Neural cell (in vitro differentiated cells): ENCODE measurements around the gene MBD5. TPM values are rescaled to one million over a fixed set of nuclear protein-coding genes. Genes with fewer than 3 reads are reported as not detected.

ENCODE experiments used
- H2AFZ ChIP-seq: fragments of 200-600, 300-800 bp; sonication (generic), shearing (Covaris generic); 2 replicates; pipeline ENCODE4 v1.6.0; 2014; ENCODE audit warnings: low read depth, mild to moderate bottlenecking, antibody characterized with exemption, low read length, moderate library complexity
- H3F3A ChIP-seq: fragments of 200-600 bp; shearing (Covaris generic); 2 replicates; pipeline ENCODE4 v1.6.1; 2016; ENCODE audit warnings: mild to moderate bottlenecking, moderate library complexity, mixed read lengths, antibody characterized with exemption, low read length; ENCODE audit not compliant: insufficient read depth, poor library complexity, severe bottlenecking
- H3K27ac ChIP-seq: fragments of 200-600, 300-800 bp; sonication (generic), shearing (Covaris generic); 2 replicates; pipeline ENCODE4 v1.5.1; 2014; ENCODE audit warnings: mild to moderate bottlenecking, low read length, moderate library complexity
- H3K27me3 ChIP-seq: fragments of 300-800, 200-600 bp; sonication (generic), shearing (Covaris generic); 2 replicates; pipeline ENCODE4 v1.6.0; 2014; ENCODE audit warnings: mild to moderate bottlenecking, low read depth, low read length, moderate library complexity; ENCODE audit not compliant: insufficient read depth
- H3K36me3 ChIP-seq: fragments of 300-800, 200-600 bp; sonication (generic), shearing (Covaris generic); 2 replicates; pipeline ENCODE4 v1.5.1; 2014; ENCODE audit warnings: mild to moderate bottlenecking, antibody characterized with exemption, low read length, moderate library complexity; ENCODE audit not compliant: insufficient read depth
- H3K4me2 ChIP-seq: fragments of 300-800, 200-600 bp; sonication (generic), shearing (Covaris generic); 2 replicates; pipeline ENCODE4 v1.6.0; 2014; ENCODE audit warnings: mild to moderate bottlenecking, low read length
- H3K4me3 ChIP-seq: fragments of 300-800, 200-600 bp; sonication (generic), shearing (Covaris generic); 2 replicates; pipeline ENCODE4 v1.5.1; 2014; ENCODE audit warnings: mild to moderate bottlenecking, low read length, moderate library complexity
- H3K79me2 ChIP-seq: fragments of 200-600 bp; shearing (Covaris generic); replicated peaks from 2 replicates; pipeline ENCODE4 v1.6.0; 2014; ENCODE audit warnings: mild to moderate bottlenecking, low read length, moderate library complexity; ENCODE audit not compliant: insufficient read depth
- H3K9ac ChIP-seq: fragments of 300-800, 200-600 bp; sonication (generic), shearing (Covaris generic); 2 replicates; pipeline ENCODE4 v1.6.1; 2016; ENCODE audit warnings: mild to moderate bottlenecking, low read length, mixed read lengths
- H3K9me2 ChIP-seq: fragments of 200-600 bp; shearing (Covaris generic); 2 replicates; pipeline ENCODE4 v1.6.1; 2016; ENCODE audit warnings: mild to moderate bottlenecking, low read length, mixed read lengths; ENCODE audit not compliant: insufficient read depth
- H3K9me3 ChIP-seq: fragments of 200-600, 300-800 bp; sonication (generic), shearing (Covaris generic); 2 replicates; pipeline ENCODE4 v1.6.1; 2016; ENCODE audit warnings: mild to moderate bottlenecking, mixed run types, low read length, moderate library complexity, mixed read lengths
- H4K20me1 ChIP-seq: fragments of 200-600 bp; shearing (Covaris generic); 2 replicates; pipeline ENCODE4 v1.6.1; 2016; ENCODE audit warnings: mild to moderate bottlenecking, mixed run types; ENCODE audit not compliant: insufficient read depth
- CTCF ChIP-seq: fragments of 450-650 bp; IDR thresholded peaks from 2 replicates; pipeline ENCODE4 v1.5.1; 2014; ENCODE audit warnings: antibody characterized with exemption, mild to moderate bottlenecking, moderate library complexity; ENCODE audit not compliant: poor library complexity, severe bottlenecking
- EP300 ChIP-seq: fragments of 450-650 bp; conservative IDR thresholded peaks from 2 replicates; pipeline ENCODE4 v1.6.1; 2014; ENCODE audit warnings: antibody characterized with exemption, mild to moderate bottlenecking, moderate library complexity; ENCODE audit not compliant: poor library complexity, severe bottlenecking
- EZH2 ChIP-seq: fragments of 200-600, 300-800 bp; shearing (Covaris generic), sonication (generic); IDR thresholded peaks from 2 replicates; pipeline ENCODE4 v1.6.1; 2014; ENCODE audit warnings: antibody characterized with exemption, low read length, borderline replicate concordance, mild to moderate bottlenecking; ENCODE audit not compliant: insufficient read depth, poor library complexity, severe bottlenecking
- MXI1 ChIP-seq: fragments of 450-650 bp; conservative IDR thresholded peaks from 2 replicates; pipeline ENCODE4 v1.6.1; 2014; ENCODE audit warnings: antibody characterized with exemption, mild to moderate bottlenecking; ENCODE audit not compliant: poor library complexity, severe bottlenecking
- POLR2AphosphoS5 ChIP-seq: IDR thresholded peaks from 2 replicates; pipeline ENCODE4 v1.6.1; 2012
- RAD21 ChIP-seq: fragments of 450-650 bp; conservative IDR thresholded peaks from 2 replicates; pipeline ENCODE4 v1.6.1; 2014; ENCODE audit warnings: antibody characterized with exemption, mild to moderate bottlenecking, moderate library complexity
- SMC3 ChIP-seq: fragments of 450-650 bp; conservative IDR thresholded peaks from 2 replicates; pipeline ENCODE4 v1.6.1; 2014; ENCODE audit warnings: antibody characterized with exemption, mild to moderate bottlenecking, moderate library complexity; ENCODE audit not compliant: poor library complexity
- TAF1 ChIP-seq: IDR thresholded peaks from 2 replicates; pipeline ENCODE4 v1.6.1; 2012; ENCODE audit warnings: low read depth
- polyA plus RNA-seq: library from polyadenylated mRNA; depleted of rRNA; stranded (reverse); fragments of >200 nt; gene quantifications from 2 replicates; pipeline ENCODE4 v1.2.3, GENCODE V29; 2014
- TF ChIP-seq, protein P1 (sequence below): IDR thresholded peaks from 2 replicates; pipeline ENCODE4 v1.6.1; 2012; ENCODE audit warnings: borderline replicate concordance

MBD5 gene
- polyA plus RNA-seq, 1 donor from 2014 or later: 9.7 TPM

- no peak for TF ChIP-seq EZH2
- no peak for TF ChIP-seq TAF1
- no peak for TF ChIP-seq SMC3
- no peak for TF ChIP-seq MXI1
- TF ChIP-seq, protein P1, sequence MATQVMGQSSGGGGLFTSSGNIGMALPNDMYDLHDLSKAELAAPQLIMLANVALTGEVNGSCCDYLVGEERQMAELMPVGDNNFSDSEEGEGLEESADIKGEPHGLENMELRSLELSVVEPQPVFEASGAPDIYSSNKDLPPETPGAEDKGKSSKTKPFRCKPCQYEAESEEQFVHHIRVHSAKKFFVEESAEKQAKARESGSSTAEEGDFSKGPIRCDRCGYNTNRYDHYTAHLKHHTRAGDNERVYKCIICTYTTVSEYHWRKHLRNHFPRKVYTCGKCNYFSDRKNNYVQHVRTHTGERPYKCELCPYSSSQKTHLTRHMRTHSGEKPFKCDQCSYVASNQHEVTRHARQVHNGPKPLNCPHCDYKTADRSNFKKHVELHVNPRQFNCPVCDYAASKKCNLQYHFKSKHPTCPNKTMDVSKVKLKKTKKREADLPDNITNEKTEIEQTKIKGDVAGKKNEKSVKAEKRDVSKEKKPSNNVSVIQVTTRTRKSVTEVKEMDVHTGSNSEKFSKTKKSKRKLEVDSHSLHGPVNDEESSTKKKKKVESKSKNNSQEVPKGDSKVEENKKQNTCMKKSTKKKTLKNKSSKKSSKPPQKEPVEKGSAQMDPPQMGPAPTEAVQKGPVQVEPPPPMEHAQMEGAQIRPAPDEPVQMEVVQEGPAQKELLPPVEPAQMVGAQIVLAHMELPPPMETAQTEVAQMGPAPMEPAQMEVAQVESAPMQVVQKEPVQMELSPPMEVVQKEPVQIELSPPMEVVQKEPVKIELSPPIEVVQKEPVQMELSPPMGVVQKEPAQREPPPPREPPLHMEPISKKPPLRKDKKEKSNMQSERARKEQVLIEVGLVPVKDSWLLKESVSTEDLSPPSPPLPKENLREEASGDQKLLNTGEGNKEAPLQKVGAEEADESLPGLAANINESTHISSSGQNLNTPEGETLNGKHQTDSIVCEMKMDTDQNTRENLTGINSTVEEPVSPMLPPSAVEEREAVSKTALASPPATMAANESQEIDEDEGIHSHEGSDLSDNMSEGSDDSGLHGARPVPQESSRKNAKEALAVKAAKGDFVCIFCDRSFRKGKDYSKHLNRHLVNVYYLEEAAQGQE: no peak
- no peak for TF ChIP-seq EP300
- no peak for TF ChIP-seq POLR2AphosphoS5
- TF ChIP-seq CTCF: no peak
- no peak for TF ChIP-seq RAD21
- H3K9ac ChIP-seq: no peak overlapping the region
Observed at GRCh38 chr2:148529745-148530144, 508.9 kb downstream of the MBD5 start.

GRCh38 chr2:148530350-148530749 lies 509.5 kb downstream of the MBD5 start:
- Histone ChIP-seq H3F3A (no peaks in the 10 kb centered on the region), H2AFZ (no peak overlapping the region), H3K4me2 (no peak overlapping the region), H3K9me2 (no peaks in the 10 kb centered on the region), H3K79me2 (no peaks in the 10 kb centered on the region), H3K27ac (no peak overlapping the region), H3K36me3 (no peaks in the 10 kb centered on the region), H3K9ac (no peak overlapping the region), H4K20me1 (no peaks in the 10 kb centered on the region), H3K9me3 (no peaks in the 10 kb centered on the region), H3K4me3 (no peak overlapping the region), H3K27me3 (no peaks in the 10 kb centered on the region)
- TF ChIP-seq MXI1: no peak
- TF ChIP-seq EZH2: no peak
- no peak for TF ChIP-seq POLR2AphosphoS5
- no peak for TF ChIP-seq SMC3
- TF ChIP-seq TAF1: no peak
- TF ChIP-seq, protein P1: no peak
- TF ChIP-seq RAD21: no peak
- no peak for TF ChIP-seq EP300
- no peak for TF ChIP-seq CTCF

More at GRCh38 chr2:148529745-148530144, 508.9 kb downstream of the MBD5 start:
- Histone ChIP-seq H4K20me1 (no peaks in the 10 kb centered on the region), H3K27me3 (no peaks in the 10 kb centered on the region), H2AFZ (no peak overlapping the region), H3K27ac (no peak overlapping the region), H3K9me2 (no peaks in the 10 kb centered on the region), H3K4me2 (no peak overlapping the region), H3K9me3 (no peaks in the 10 kb centered on the region), H3F3A (no peaks in the 10 kb centered on the region), H3K36me3 (no peaks in the 10 kb centered on the region), H3K4me3 (no peak overlapping the region), H3K79me2 (no peaks in the 10 kb centered on the region)
